D721Med (cell line): ENCODE data around the gene TSPAN10.

ENCODE experiments used
- DNase-seq: peaks from one replicate; pipeline ENCODE4 v3.0.0; 2011; ENCODE audit warnings: low spot score; ENCODE audit not compliant: insufficient read length
- FAIRE-seq: peaks from 2 replicates; lab custom pipeline; 2011; peaks lifted over from hg19 to GRCh38; lab: Jason Lieb, UNC
- TF ChIP-seq, protein P1 (sequence below): IDR thresholded peaks from 2 replicates; pipeline ENCODE4 v1.5.1; 2012; ENCODE audit warnings: mild to moderate bottlenecking, control low read depth; ENCODE audit not compliant: insufficient read depth; ENCODE audit errors: missing control alignments

TSPAN10 gene

DNA sequence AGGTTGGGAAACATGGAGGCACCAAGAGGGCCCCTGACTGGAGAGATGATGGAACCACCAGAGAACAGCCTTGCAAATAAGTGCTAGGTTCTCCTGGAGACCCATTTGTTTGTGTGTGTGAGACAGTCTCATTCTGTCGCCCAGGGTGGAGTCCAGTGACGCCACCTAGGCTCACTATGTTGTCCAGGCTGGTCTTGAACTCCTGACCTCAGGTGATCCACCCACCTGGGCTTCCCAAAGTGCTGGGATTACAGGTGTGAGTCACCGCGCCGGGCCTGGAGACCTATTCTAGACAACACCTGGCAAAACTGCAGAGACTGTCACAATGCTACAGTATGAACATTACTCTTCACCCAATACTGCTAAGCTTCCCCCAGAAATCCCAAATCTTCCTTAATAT lies 1.6 kb upstream of the TSPAN10 start:
- TF ChIP-seq, protein P1, sequence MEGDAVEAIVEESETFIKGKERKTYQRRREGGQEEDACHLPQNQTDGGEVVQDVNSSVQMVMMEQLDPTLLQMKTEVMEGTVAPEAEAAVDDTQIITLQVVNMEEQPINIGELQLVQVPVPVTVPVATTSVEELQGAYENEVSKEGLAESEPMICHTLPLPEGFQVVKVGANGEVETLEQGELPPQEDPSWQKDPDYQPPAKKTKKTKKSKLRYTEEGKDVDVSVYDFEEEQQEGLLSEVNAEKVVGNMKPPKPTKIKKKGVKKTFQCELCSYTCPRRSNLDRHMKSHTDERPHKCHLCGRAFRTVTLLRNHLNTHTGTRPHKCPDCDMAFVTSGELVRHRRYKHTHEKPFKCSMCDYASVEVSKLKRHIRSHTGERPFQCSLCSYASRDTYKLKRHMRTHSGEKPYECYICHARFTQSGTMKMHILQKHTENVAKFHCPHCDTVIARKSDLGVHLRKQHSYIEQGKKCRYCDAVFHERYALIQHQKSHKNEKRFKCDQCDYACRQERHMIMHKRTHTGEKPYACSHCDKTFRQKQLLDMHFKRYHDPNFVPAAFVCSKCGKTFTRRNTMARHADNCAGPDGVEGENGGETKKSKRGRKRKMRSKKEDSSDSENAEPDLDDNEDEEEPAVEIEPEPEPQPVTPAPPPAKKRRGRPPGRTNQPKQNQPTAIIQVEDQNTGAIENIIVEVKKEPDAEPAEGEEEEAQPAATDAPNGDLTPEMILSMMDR = no peak
- FAIRE-seq (no peak), DNase-seq (no peak)

DNA sequence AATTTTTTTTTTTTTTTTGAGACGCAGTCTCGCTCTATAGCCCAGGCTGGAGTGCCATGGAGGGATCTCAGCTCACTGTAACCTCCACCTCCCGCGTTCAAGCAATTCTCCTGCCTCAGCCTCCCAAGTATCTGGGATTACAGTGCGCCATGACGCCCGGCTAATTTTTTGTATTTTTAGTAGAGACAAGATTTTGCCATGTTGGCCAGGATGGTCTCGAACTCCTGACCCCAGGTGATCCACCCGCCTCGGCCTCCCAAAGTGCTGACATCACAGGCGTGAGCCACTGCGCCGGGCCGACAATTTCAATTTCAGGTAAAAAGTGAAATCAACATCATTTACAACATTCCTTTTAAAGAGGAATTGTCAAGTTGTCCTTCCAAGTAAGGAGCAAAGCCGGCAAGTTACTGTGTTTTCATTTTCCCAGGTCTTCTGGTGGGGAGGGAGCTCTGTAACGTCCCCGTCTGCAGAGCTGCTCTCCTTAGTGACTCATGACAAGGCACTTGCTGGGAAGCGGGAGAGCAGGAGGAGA lies 957 bp upstream of the TSPAN10 start:
- TF ChIP-seq, protein P1 = no peak
- DNase-seq (no peak), FAIRE-seq (no peak)

DNA sequence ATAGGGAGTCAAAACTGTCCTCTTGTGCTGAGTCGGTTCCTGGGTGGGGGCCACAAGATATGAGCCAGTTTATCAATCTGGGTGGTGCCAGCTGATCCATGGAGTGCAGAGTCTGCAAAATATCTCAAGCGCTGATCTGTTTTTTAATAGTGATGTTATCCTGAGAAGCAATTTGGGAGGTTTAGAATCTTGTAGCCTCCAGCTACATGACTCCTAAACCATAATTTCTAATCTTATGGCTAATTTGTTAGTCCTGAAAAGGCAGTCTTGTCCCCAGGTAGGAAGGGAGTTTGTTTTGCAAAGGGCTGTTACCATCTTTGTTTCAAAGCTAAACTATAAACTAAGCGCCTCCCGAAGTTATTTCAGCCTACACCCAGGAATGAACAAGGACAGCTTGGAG lies 1.7 kb downstream of the TSPAN10 start:
- TF ChIP-seq, protein P1 = no peak
- FAIRE-seq = no peak
- no peak for DNase-seq

DNA sequence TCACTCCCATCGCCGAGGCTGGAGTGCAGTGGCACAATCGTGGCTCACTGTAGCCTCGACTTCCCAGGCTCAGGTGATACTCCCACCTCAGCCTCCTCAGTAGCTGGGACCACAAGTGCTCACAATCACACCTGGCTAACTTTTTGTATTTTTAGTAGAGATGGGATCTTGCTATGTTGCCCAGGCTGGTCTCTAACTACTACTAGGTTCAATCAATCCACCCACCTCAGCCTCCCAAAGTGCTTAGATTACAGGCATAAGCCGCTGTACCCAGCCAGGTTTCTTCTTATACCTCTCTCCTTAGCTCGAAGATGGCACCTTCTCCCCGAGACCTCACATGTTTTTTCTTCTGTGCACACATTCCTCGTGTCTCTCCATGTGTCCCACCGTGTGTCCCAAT lies 3.0 kb downstream of the TSPAN10 start:
- TF ChIP-seq, protein P1 = no peak
- FAIRE-seq (no peak), DNase-seq (no peak)

DNA sequence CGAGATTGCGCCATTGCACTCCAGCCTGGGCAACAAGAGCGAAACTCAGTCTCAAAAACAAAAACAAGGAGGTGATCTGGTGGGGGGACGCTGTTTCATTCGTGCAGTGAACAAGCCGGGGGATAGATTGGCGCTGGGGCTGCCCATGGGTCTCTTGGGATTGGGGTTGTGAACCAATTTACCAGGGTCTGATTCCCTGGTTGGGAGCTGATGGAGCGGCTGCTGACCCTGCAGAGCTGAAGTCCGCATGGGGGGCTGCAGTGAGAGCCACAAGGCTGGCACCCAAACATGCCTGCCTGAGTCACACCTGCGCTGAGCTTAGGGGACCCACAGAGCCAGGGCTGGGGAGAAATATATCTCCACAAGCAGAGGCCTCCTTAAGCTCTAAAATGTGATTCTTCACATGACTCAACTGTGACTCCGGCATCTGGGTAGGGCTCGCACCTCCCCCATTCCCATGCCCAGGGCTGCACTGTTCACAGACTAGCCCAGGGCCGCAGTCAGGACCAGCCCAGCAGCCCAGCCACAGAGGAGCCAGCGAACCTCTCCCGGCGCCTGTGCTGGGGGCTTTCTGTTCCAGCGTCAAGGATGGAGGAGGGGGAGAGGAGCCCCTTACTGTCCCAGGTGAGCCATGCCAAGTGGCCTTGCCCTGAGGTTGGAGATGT lies 5.0 kb downstream of the TSPAN10 start:
- DNase-seq (no peak), FAIRE-seq (no peak)
- TF ChIP-seq, protein P1 = no peak

GRCh38 chr17:81644496-81644895 lies 7.5 kb downstream of the TSPAN10 start:
- no peak for DNase-seq
- TF ChIP-seq, protein P1 = no peak
- FAIRE-seq = no peak
